Spinal cord (tissue), 10 donors: ENCODE results near the gene LDLRAD4. TPM values are rescaled to one million over a fixed set of nuclear protein-coding genes. Genes with fewer than 3 reads are reported as not detected.

Experiments used
- DNase-seq, 6 donors: peaks; one replicate each; pipeline versions ENCODE4 v3.0.0 to v3.0.0-alpha.2; 2013 to 2015; ENCODE audit warnings: low spot score in 6 of 6, low read depth in 4 of 6
- H3K27ac ChIP-seq: one replicate; pipeline ENCODE4 v1.5.1; 2013; ENCODE audit warnings: low read depth, low read length, control low read depth
- H3K27me3 ChIP-seq: one replicate; pipeline ENCODE4 v1.6.1; 2013; ENCODE audit warnings: low read length; ENCODE audit not compliant: control insufficient read depth, insufficient read depth
- H3K36me3 ChIP-seq: one replicate; pipeline ENCODE4 v1.6.1; 2013; ENCODE audit warnings: low read length; ENCODE audit not compliant: control insufficient read depth, insufficient read depth
- H3K4me1 ChIP-seq: one replicate; pipeline ENCODE4 v1.6.1; 2013; ENCODE audit warnings: low read length; ENCODE audit not compliant: control insufficient read depth, insufficient read depth
- H3K4me3 ChIP-seq: one replicate; pipeline ENCODE4 v1.5.1; 2013; ENCODE audit warnings: low read depth, low read length, control low read depth
- H3K9me3 ChIP-seq: one replicate; pipeline ENCODE4 v1.6.1; 2013; ENCODE audit warnings: low read length; ENCODE audit not compliant: control insufficient read depth, insufficient read depth
- WGBS: methylation state at CpG from one replicate; pipeline ENCODE4 v1.1.5; 2013; ENCODE audit warnings: missing lambda C conversion rate; ENCODE audit not compliant: insufficient coverage; 5-methylcytosine and 5-hydroxymethylcytosine counted together
- polyA plus RNA-seq, 2 donors: library from polyadenylated mRNA; unstranded; fragments of 120-200 nt; gene quantifications; one replicate each; pipeline ENCODE4 v1.2.1, GENCODE V29; 2013; ENCODE audit not compliant: insufficient read length in 2 of 2
- total RNA-seq, 2 donors: library from RNA; depleted of rRNA in 1 of 2; stranded (reverse); fragments of 120-200 nt in 1 of 2; fragments of >200 nt in 1 of 2; gene quantifications; one replicate each; pipeline versions ENCODE4 v1.2.3 to v1.2.4, GENCODE V29; 2013 to 2014
- donor health status: healthy.

Gene LDLRAD4
- total and polyA plus RNA-seq, 4 donors = 26.7 to 67.7 (median 38.5) TPM

DNA sequence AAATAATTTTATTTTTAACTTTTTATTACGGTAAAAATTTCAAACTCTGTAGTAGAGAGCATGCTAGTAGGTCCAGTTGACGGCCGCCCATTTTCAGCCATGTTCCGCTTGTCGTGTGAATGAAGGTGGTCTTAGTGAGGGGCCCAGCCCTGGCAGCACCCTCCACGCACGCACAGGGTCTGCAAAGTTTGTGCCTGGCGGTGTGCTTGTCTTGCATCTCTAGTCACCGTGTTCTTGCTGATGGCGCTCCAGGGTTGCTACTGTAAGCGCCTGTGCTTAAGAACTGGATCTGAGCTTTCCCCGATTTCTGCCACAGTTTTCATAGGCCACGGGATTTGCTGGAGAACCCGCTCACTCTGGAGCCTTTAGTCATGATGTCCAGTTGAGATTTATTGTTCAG lies 28.9 kb downstream of the LDLRAD4 start:
- Histone ChIP-seq H3K36me3 (peaks cover 16% of the 10 kb centered on the region), H3K9me3 (no peaks in the 10 kb centered on the region), H3K27me3 (no peaks in the 10 kb centered on the region), H3K27ac (no peak overlapping the region), H3K4me1 (peaks cover 9% of the 10 kb centered on the region), H3K4me3 (no peak overlapping the region)
- 97% methylated on average over 13 of the region's 14 CpGs for WGBS
- no peak for DNase-seq

DNA sequence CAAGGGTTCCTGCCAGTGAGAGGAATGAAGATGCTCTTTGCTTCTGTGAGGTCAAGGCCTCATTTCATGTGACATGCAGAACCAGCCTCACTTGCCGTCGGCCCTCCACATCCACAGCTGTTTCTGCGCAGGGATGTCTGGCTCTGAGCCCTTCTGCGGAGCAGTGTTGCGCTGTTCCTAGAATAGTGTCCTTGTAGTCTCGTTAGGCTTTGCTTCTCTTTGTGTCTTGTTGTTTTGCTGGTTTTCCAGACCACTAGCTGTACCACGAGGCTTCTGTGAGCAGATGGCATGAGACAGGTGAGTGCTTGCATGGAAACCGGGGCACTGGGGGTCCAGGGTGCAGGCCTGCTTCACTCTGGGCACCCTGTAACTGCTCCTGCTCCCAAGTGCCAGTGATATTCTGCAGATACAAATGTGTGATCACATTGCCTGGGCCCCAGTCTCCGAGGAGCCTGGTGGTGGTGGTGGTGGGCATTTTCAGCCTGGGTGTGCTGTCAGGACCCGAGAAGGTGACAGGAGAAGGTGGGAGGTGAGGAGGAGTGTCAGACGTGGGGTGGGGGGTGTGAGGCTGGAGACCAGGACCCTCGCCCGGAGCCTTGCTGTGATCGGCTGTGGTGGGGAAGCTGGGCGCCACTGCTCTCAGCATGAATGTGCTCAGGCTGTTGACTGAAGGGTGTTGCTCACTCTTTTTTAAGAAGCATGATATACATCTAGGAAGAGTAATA lies 34.3 kb downstream of the LDLRAD4 start:
- no peak overlapping the region for H3K27ac ChIP-seq
- no peak overlapping the region for H3K4me3 ChIP-seq
- peak in 2 of 6 donors; percentile 46 to 57 for DNase-seq

DNA sequence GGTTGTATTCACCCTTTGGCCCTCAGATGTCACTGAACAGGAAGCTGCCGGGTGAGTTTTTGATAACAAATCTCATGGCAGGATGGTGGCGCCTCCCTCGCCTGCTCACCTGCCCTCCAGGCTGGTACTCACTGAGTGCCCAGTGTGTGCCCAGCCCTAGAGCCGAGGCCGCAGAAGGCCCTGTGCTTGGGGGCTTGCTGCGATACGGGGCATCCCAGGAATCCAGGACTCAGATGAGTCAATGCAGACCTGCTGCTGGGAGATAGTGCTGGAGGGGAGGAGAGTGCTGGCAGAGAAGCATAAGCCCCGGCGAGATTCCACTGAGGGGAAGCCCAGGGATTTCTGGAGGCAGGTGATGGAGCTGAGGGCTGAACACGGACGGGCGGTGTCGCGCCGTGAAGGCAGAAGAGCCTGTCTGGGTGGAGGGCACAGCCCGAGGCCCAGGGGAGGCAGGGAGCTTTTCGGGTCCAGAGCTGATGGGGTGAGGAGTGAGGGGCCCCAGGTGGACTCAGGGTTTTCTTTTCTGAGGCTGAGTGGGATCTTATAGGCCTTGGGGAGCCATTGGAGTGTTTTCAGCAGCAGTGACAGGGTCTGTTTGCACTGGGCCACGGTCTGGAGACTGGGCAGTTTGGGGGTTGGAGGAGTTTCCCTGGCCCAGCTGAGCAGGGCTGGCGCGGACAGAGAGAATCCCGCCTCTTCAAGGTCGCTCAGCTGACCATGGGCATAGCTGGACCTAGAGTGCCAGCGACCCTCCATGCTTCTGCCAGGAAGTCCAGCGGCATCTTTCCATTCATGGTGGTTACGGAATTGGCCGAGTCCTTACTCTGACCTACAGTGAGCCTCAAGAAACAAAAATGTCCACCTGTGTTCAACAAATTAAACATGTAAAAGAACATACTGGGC lies 35.5 kb downstream of the LDLRAD4 start:
- 90% methylated on average over 20 of the region's 26 CpGs for WGBS
- H3K36me3 ChIP-seq = peaks cover 14% of the 10 kb centered on the region
- peaks cover 30% of the 10 kb centered on the region for H3K4me1 ChIP-seq
- H3K9me3 ChIP-seq = no peaks in the 10 kb centered on the region
- DNase-seq = no peak
- H3K27ac ChIP-seq = no peak overlapping the region
- no peaks in the 10 kb centered on the region for H3K27me3 ChIP-seq
- no peak overlapping the region for H3K4me3 ChIP-seq

More for the DNA sequence above, 34.3 kb downstream of the LDLRAD4 start:
- WGBS = 75% methylated on average over 10 of the region's 15 CpGs
- no peaks in the 10 kb centered on the region for H3K27me3 ChIP-seq
- peaks cover 26% of the 10 kb centered on the region for H3K4me1 ChIP-seq
- peaks cover 16% of the 10 kb centered on the region for H3K36me3 ChIP-seq
- no peaks in the 10 kb centered on the region for H3K9me3 ChIP-seq

DNA sequence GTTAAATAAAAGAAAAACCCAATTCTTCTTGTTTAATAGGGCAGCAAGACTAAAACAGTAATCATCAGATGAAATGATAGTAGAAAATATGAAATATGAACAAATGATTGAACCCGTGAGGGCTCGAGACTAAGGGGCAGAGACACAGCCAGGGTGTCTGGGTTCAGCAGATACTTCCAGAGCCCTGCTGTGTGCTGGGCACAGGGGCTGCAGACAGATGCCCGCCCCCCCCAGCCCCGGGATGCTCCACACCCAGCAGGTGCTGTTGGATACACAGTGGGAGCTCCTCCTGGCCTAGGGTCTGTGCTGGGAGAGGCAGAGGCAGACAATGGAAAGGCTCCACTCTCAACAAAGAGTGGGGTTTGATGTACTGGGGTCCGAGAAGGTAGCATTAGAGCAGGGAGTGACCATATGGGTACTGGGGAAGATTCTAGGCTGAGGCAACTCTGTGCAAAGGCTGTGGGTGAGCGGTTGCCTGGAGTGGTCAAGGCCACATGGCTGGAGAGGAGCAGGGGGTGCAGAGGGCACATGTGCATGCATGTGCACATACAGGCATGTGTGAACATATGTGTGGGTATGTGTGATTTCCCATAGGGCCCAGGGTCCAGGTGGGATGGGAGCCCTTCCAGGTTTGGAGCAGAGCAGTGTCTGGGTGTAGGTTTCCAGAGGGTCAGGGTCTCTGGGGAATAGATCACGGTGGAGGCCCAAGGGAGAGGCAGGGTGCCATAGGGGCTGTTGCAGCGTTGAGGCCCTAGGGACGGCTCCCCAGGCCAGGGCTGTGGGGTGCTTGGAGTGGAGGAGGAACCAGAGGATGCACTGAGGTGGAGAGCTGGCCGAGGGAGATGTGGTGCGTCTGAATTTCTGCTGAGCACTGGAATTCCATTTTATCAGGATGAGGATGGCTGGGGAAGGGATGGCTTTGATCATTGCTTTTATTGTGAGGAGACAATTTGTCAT lies 36.7 kb downstream of the LDLRAD4 start:
- Histone ChIP-seq H3K27ac (no peak overlapping the region), H3K4me1 (peaks cover 38% of the 10 kb centered on the region), H3K9me3 (no peaks in the 10 kb centered on the region), H3K4me3 (no peak overlapping the region), H3K36me3 (peaks cover 14% of the 10 kb centered on the region), H3K27me3 (no peaks in the 10 kb centered on the region)
- WGBS = 94% methylated on average over 11 of the region's 11 CpGs
- no peak for DNase-seq

DNA sequence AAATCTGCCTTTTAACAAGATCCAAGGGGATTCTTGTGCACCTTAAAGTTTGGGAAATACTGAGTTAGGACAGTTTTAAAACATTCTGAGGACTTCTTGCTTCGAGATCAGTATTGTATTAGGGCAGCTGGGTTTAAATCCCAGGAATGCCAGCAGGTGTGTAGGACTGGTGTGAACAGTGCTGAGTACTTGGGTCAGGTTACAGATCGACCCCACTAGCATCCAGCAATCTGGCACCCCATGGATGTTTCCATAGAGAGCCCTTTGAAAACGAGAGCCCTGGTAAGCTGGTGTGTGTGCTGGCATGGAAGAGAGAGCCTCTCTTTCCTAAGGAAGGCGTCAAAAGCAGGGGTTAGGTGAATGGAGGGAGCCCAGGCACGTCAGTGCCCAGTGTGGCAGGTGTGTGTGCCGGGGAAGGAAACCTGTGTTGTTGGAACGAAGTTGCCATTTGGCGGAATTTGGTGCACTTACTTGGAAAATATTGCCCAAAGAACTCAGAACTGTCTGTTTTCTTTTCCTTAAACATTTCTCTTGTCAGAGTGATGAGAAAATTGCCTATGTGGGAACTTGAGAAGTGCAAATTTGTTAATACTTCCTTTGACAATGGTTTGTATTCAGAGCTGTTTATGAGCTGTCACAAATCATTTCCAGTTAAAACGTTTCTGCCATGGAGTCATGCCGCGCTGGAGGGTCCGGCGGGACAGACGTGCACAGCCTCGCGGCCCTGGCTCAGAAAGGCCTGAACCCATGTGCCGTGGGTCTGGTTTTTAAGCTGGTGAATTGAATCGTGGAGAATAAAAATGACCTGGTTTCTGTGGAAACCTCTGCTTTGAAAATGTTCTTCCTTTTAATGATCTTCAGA lies 38.1 kb downstream of the LDLRAD4 start:
- Histone ChIP-seq H3K27me3 (no peaks in the 10 kb centered on the region), H3K36me3 (peaks cover 14% of the 10 kb centered on the region), H3K4me3 (no peak overlapping the region), H3K4me1 (peaks cover 50% of the 10 kb centered on the region), H3K9me3 (no peaks in the 10 kb centered on the region), H3K27ac (no peak overlapping the region)
- peak in 1 of 6 donors; percentile 18 for DNase-seq
- 56% methylated on average over 17 of the region's 18 CpGs for WGBS

DNA sequence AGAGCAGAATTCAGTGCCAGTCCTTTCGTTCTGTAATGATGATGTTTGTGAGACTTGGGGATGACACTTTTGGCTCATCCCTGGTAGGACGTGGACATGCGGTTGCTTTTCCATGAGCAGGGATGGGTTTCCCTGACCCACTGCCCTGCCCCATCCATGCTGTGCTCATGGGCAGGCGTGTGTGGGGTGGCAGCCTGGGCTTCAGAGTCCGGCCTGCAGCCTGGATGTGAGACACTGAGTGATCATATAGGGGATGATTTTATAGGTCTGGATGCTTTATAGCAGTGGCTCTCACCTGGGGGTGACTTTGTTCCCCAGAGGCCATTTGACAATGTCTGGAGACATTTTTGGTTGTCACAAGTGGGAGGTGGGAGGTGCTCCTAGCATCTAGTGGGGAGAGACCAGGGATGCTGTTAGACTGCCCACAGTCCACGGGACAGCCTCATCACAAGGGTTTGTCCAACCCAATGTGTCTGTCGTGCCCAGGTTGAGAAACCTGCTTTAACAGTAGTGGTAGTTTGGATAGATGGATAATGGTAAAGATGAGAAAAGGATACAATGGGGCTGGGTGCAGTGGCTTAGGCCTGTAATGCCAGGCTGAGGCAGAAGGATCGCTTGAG lies 38.9 kb downstream of the LDLRAD4 start:
- WGBS = 78% methylated on average over 7 of the region's 8 CpGs
- Histone ChIP-seq H3K27ac (no peak overlapping the region), H3K27me3 (no peaks in the 10 kb centered on the region), H3K4me1 (peaks cover 52% of the 10 kb centered on the region), H3K9me3 (no peaks in the 10 kb centered on the region), H3K4me3 (no peak overlapping the region), H3K36me3 (peaks cover 14% of the 10 kb centered on the region)
- no peak for DNase-seq

DNA sequence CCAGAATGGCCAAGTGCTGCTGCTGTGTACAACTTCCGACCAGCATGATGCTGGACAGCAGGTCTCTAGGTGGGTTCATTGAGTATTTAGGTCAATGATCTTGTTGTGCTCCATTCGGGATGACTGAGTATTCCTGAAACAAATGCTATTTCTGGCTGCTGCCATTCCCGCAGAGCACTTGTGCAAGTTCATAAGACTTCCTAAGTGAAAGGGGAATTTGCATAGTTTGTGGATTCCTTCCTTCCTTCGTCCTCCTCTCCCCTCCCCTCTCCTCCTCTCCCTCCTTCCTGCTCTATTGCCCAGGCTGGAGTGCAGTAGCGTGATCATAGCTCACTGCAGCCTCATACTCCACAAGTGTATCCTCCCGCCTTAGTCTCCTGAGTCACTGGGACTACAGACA lies 40.4 kb downstream of the LDLRAD4 start:
- WGBS = 58% methylated on average over 2 of the region's 6 CpGs
- no peaks in the 10 kb centered on the region for H3K27me3 ChIP-seq
- DNase-seq = no peak
- no peak overlapping the region for H3K4me3 ChIP-seq
- no peak overlapping the region for H3K27ac ChIP-seq
- H3K9me3 ChIP-seq = no peaks in the 10 kb centered on the region
- peaks cover 8% of the 10 kb centered on the region for H3K36me3 ChIP-seq
- H3K4me1 ChIP-seq = peaks cover 51% of the 10 kb centered on the region

DNA sequence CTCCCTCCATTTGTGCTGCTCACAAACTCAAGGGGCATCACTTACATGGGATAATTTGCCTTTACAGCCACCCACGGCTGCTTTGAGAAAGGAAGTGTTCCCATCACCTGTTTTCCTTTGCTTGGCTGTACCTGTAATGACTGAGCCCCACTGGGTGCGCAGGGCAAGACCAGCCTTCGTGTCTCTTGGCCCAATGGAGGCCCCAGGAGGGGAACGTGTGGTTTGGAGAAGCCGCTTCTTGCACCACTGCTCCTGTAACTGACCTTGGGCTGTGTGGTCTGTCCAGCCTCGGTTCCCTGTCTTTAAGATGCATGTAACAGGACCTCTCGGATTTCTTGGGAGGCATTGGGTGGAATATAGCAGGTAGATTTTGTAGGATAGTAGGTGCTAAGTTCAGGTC lies 41.1 kb downstream of the LDLRAD4 start:
- Histone ChIP-seq H3K4me1 (peaks cover 54% of the 10 kb centered on the region), H3K27ac (no peak overlapping the region), H3K9me3 (no peaks in the 10 kb centered on the region), H3K4me3 (no peak overlapping the region), H3K27me3 (no peaks in the 10 kb centered on the region), H3K36me3 (peaks cover 4% of the 10 kb centered on the region)
- 69% methylated on average over 2 of the region's 7 CpGs for WGBS
- no peak for DNase-seq
